Hematopoietic multipotent progenitor cell treated with erythropoietin and hydrocortisone succinate and interleukin-3 and kit ligand, for 15 days (in vitro differentiated cells): ENCODE results near the gene F12.
"Not testable (repeated sequence)": the region's sequence is repeated elsewhere in the genome, so short reads cannot be mapped to it uniquely, and the experiment has no call there.

ENCODE experiments used
- DNase-seq: peaks from one replicate; pipeline ENCODE4 v3.0.0-alpha.2; 2015; ENCODE audit warnings: low spot score

Gene F12

GRCh38 chr5:177367981-177368868 lies 41.1 kb downstream of the F12 start:
- no peak for DNase-seq

GRCh38 chr5:177367323-177367848 lies 42.0 kb downstream of the F12 start:
- no peak for DNase-seq

- peak; percentile 41 for DNase-seq
These were observed 42.6 kb downstream of the F12 start for GRCh38 chr5:177366528-177367322.

GRCh38 chr5:177365845-177366527 lies 43.4 kb downstream of the F12 start:
- no peak for DNase-seq

- no peak for DNase-seq
These were observed 45.0 kb downstream of the F12 start for GRCh38 chr5:177364159-177364962.

- DNase-seq, result no peak
These were observed 45.8 kb downstream of the F12 start for GRCh38 chr5:177363565-177363964.

GRCh38 chr5:177362610-177363507 lies 46.5 kb downstream of the F12 start:
- DNase-seq, result peak; percentile 79

GRCh38 chr5:177362292-177362609 lies 47.1 kb downstream of the F12 start:
- no peak for DNase-seq

GRCh38 chr5:177361418-177362291 lies 47.7 kb downstream of the F12 start:
- DNase-seq, result no peak

- not testable (repeated sequence) for DNase-seq
These were observed 48.6 kb downstream of the F12 start for GRCh38 chr5:177360740-177361139.

- no peak for DNase-seq
These were observed 49.5 kb downstream of the F12 start for GRCh38 chr5:177359860-177360259.

- DNase-seq, result no peak
These were observed 49.9 kb downstream of the F12 start for GRCh38 chr5:177359451-177359851.

GRCh38 chr5:177358370-177358819 lies 51.0 kb downstream of the F12 start:
- peak; percentile 27 for DNase-seq

- DNase-seq, result peak; percentile 86
These were observed 51.7 kb downstream of the F12 start, which contains the start of gene RGS14 for GRCh38 chr5:177357459-177358351. TSS of gene RGS14 (plus strand) at chr5:177357924. CDS start at chr5:177358025, 101 bp downstream.

GRCh38 chr5:177357146-177357458 lies 52.3 kb downstream of the F12 start:
- no peak for DNase-seq

- no peak for DNase-seq
These were observed 52.6 kb downstream of the F12 start for GRCh38 chr5:177356746-177357145.

GRCh38 chr5:177355868-177356168 lies 53.5 kb downstream of the F12 start:
- DNase-seq, result no peak

GRCh38 chr5:177355162-177355867 lies 54.0 kb downstream of the F12 start:
- no peak for DNase-seq
